Suprapubic skin (tissue), 3 donors: ENCODE results near the gene SORCS3.

Experiments
- CTCF ChIP-seq, 2 donors: fragments of 200-600 bp in 1 of 2; fragments of 450-650 bp in 1 of 2; sonication (generic) in 1 of 2; IDR thresholded peaks; one replicate each; pipeline ENCODE4 v1.5.1; 2016 to 2019; ENCODE audit warnings: antibody characterized with exemption in 2 of 2, mild to moderate bottlenecking in 1 of 2, moderate library complexity in 1 of 2
- POLR2AphosphoS5 ChIP-seq, 3 donors: sonication (generic); formaldehyde crosslinking; IDR thresholded peaks; one replicate each; pipeline ENCODE4 v1.6.1; 2017; ENCODE audit warnings: antibody characterized with exemption in 3 of 3

- no peak for TF ChIP-seq CTCF (IDR thresholded peaks at IDR 0.05)
- no peak for TF ChIP-seq POLR2AphosphoS5 (IDR thresholded peaks at IDR 0.05)
These were observed 339.3 kb downstream of the SORCS3 start for GRCh38 chr10:104980368-104980767.
